Stimulated activated effector memory CD8-positive, alpha-beta T cell treated with anti-CD3 and anti-CD28 coated beads, Interleukin-12 subunit alpha, Interleukin-12 subunit beta, amount 100 ng/mL, for 72 hours (primary cell): Measurements from ENCODE around the gene HRC.
"Not testable (repeated sequence)": the region's sequence is repeated elsewhere in the genome, so short reads cannot be mapped to it uniquely, and the experiment has no call there.

ENCODE experiments used
- ATAC-seq: fragments of 150-1000 bp; cut with Tn5 transposase; 2 replicates; pipeline ENCODE4 v1.10.0; 2021
- DNase-seq, 2 donors: peaks; one replicate each; pipeline ENCODE4 v3.0.0; 2021 to 2022; ENCODE audit warnings: low spot score in 2 of 2
- H3K27ac Mint-ChIP-seq: one replicate; pipeline ENCODE4 v1.8.0; 2022; ENCODE audit warnings: mild to moderate bottlenecking, mixed read lengths
- H3K36me3 Mint-ChIP-seq: one replicate; pipeline ENCODE4 v1.8.0; 2022; ENCODE audit warnings: mild to moderate bottlenecking, mixed read lengths
- H3K4me1 Mint-ChIP-seq: one replicate; pipeline ENCODE4 v1.8.0; 2022; ENCODE audit warnings: mixed read lengths
- H3K4me3 Mint-ChIP-seq: one replicate; pipeline ENCODE4 v1.8.0; 2022; ENCODE audit warnings: mild to moderate bottlenecking, mixed read lengths
- H3K9me3 Mint-ChIP-seq: one replicate; pipeline ENCODE4 v1.8.0; 2022; ENCODE audit warnings: mixed read lengths

Gene HRC

DNA sequence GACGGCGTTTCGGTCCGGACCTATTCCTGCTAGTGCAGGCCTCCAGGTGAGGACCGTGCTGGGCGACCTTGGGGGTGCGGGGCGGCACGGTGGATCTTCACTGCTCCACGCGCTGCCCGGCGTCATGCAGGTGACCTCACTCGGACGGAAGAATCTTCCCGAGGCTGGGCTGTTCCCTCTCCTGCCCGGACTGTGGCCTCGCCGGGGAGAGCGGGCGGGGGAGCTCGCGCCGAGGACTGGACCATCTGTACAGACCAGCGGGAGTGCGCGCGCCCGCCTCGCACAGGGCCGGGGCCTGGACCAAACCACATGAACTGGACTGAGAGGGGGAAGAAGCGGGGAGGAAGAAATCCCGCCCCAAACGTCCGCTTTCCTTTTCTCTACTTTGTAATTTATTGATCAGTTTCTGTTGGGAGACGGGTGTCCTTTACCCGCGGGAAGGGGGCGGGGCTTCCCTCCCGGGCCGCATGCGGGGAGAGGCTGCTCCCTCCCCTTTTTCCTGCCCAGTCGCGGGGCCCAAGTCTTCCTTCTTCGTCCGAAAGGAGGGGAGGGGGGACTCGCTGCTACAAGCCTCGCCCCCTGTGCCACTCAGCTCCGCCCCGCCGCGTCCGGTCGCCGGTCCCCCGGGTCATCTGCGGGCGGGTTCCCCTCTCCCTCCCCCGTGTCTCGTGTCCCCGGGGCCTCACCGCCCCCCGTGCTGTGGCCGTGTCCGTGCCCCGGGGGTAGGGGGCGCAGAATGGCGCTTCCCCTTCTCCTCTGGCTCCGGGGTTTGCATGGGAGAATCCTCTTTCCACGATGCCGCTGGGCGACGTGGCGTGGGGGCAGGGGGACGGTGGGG lies 4.9 kb downstream of the HRC start:
- peak; percentile 40 for ATAC-seq
- H3K27ac Mint-ChIP-seq, result peak overlapping the region; percentile 79

DNA sequence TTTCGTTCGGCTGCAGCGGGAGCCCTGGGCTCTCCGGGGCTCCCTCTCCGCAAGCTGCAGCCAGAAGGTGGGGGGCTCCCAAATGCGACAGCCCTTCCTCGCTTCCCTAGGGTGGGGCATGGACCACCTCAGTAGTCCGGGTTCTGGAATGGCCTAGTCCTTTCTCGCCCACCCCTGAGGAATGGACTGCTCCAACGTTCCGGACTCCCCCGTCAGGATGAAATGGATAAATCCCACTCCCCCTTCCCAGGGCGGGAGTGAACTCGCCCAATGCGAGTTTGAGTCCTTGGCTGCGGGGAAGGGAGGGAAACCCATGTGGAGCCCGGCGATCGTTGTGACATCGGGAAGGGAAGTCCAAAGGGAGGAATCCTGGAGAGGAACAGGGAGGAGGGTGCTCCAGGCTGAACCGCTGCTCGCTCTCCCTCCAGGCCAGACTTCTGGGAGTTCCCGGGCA lies 5.5 kb downstream of the HRC start:
- Mint-ChIP-seq H3K4me3 (peak overlapping the region; percentile 77), H3K4me1 (peaks cover 51% of the 10 kb centered on the region), H3K9me3 (peaks cover 5% of the 10 kb centered on the region), H3K27ac (peak overlapping the region; percentile 79), H3K36me3 (no peaks in the 10 kb centered on the region)
- no peak for ATAC-seq
- DNase-seq, result no peak

More for the DNA sequence above, 4.9 kb downstream of the HRC start:
- Mint-ChIP-seq H3K36me3 (no peaks in the 10 kb centered on the region), H3K4me1 (peaks cover 50% of the 10 kb centered on the region), H3K4me3 (peak overlapping the region; percentile 77), H3K9me3 (peaks cover 5% of the 10 kb centered on the region)
- DNase-seq, result peak in 1 of 2 donors; percentile 73

DNA sequence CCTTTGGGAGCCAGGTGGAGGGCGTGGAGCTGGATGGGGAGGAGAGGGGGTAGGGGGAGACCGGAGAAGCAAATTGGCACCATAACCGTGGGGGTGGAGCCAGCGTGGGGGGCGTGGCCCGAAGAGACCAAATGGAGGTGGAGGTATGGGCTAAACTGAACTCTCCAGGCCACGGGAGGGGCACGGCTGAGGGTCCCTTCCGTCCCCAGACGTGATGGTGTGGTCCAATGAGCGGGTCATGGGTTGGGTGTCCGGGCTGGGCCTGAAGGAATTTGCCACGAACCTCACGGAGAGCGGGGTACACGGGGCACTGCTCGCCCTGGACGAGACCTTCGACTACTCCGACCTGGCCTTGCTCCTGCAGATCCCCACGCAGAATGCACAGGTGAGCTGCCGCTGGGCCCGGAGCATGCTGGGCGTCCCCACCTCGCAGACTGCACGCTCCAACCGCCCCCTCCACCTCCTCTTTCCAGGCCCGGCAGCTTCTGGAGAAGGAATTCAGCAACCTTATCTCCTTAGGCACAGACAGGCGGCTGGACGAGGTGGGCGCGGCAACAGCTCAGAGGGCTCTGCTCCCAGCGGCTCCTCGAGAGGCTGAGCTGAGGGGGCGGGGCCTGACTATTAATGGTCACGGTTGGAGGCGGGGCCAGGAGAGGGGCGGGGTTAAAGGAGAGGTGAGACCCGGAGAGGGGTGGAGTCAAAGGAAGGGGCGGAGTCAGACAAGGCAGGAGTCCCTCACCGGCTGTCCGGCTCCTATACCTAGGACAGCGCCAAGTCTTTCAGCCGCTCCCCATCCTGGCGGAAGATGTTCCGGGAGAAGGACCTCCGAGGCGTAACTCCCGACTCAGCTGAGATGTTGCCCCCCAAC lies 6.2 kb downstream of the HRC start:
- Mint-ChIP-seq H3K4me3 (peak overlapping the region; percentile 77), H3K27ac (no peak overlapping the region), H3K4me1 (peaks cover 48% of the 10 kb centered on the region), H3K36me3 (no peaks in the 10 kb centered on the region), H3K9me3 (peaks cover 5% of the 10 kb centered on the region)
- ATAC-seq (peak; percentile 33), DNase-seq (peak; percentile 67 to 89)

DNA sequence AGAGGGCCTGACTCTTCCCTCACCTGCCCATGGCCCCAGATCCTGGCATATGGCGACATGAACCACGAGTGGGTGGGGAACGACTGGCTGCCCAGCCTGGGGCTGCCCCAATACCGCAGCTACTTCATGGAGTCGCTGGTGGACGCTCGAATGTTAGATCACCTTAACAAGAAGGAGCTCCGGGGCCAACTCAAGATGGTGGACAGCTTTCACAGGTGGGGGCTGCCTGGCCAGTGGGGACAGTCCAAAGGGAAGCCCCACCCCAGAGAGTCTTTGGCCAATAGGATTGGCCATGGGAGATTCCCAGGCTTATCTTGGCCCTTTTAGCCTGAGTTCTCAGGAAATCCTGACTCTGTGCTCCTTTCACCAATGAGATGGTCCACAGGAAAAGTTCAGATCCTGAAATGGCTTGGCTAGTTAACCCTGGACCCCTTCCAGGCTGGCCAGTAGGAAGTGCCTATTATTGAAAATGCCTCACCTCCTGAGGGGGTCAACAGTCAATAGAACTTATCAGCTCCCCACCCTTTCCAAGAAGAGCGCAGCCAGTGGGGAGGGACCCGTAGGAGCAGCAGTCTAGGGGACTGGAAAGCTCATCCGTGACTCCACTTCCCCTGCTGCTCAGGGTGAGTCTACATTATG lies 7.0 kb downstream of the HRC start:
- Mint-ChIP-seq H3K9me3 (peaks cover 2% of the 10 kb centered on the region), H3K4me3 (peak overlapping the region; percentile 77), H3K36me3 (peaks cover 3% of the 10 kb centered on the region), H3K4me1 (peaks cover 45% of the 10 kb centered on the region), H3K27ac (no peak overlapping the region)
- ATAC-seq, result no peak
- no peak for DNase-seq

DNA sequence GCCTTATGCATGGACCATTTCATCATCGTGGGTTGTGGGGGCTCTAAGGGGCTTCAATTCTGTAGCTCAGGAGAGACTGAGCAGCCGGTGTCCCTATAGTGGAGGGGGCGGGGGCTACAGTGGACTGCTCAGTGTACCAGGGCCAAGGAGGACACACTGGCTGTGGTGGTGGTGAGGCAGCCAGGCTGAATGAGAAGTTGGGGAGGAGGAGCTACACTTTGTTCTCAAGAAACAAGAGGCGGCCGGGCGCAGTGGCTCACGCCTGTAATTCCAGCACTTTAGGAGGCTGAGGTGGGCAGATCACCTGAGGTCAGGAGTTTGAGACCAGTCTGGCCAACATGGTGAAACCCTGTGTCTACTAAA lies 8.8 kb downstream of the HRC start:
- not testable (repeated sequence) for ATAC-seq, DNase-seq, H3K27ac Mint-ChIP-seq, H3K9me3 Mint-ChIP-seq, H3K36me3 Mint-ChIP-seq
- H3K4me1 Mint-ChIP-seq, result peaks cover 47% of the 10 kb centered on the region
- peak overlapping the region; percentile 58 for H3K4me3 Mint-ChIP-seq

DNA sequence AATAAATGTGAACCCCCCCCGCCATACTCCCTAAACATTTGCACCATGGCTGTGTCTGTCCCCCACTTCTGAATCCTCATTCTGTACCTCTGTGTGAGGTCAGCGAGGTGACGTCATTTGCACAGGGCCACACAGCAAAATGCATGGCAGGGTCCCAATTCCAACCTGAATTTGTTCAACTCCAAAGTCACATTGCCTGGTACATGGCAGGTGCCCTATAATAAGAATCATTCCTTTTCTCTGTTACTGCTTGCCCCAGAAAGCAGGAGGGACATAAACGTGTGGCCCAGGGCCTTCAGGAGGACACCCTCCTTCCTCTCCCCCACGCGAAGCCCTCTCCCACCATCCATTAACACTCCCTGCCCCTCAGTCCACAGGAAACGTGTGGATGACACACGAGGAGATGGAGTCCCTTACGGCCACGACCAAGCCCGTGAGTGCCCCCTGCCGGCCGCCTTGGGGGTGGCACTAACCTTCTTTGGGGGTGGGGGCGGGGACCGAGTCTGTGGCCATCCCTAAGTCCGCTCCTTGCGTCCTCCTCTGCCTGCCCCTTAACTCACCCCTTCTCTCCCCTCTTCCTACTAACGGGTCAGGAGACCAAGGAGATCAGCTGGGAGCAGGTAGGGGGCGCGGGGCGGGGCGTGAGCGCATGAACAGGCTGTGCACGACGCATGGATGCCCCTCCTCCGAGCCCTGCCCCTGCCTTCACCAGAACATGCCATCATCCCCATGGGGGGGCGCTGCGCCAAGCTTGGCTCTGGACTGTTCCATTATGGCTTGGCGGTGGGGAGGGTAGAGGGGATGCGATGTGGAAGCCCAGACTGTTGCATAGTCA lies 9.4 kb downstream of the HRC start:
- Mint-ChIP-seq H3K4me3 (peak overlapping the region; percentile 58), H3K4me1 (peaks cover 46% of the 10 kb centered on the region), H3K27ac (peak overlapping the region; percentile 72), H3K9me3 (no peaks in the 10 kb centered on the region), H3K36me3 (peaks cover 7% of the 10 kb centered on the region)
- ATAC-seq (peak; percentile 72), DNase-seq (peak; percentile 80 to 91)

DNA sequence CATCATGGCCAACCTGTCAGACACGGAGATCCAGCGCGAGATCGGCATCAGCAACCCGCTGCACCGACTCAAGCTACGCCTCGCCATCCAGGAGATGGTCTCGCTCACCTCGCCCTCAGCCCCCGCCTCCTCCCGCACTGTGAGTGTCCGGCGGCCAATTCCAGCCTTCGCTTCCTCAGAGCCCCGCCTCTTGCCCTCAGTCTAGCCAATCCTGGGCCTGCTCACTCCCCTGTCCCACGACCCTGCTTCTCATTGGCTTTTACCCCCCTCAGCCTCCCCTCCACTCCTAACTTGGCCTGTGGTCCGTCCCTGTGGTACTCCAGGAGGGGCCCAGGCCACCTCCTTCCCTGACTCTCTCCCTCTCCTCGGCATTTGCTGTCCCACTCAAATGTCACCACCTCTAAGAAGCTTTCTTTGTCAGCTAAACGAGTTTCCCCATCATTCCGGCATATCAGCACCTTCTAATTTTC lies 12.3 kb downstream of the HRC start:
- Mint-ChIP-seq H3K36me3 (peaks cover 7% of the 10 kb centered on the region), H3K4me1 (peaks cover 22% of the 10 kb centered on the region), H3K9me3 (no peaks in the 10 kb centered on the region), H3K4me3 (peak overlapping the region; percentile 75), H3K27ac (peak overlapping the region; percentile 23)
- peak; percentile 90 for ATAC-seq
- DNase-seq, result peak; percentile 46 to 78

DNA sequence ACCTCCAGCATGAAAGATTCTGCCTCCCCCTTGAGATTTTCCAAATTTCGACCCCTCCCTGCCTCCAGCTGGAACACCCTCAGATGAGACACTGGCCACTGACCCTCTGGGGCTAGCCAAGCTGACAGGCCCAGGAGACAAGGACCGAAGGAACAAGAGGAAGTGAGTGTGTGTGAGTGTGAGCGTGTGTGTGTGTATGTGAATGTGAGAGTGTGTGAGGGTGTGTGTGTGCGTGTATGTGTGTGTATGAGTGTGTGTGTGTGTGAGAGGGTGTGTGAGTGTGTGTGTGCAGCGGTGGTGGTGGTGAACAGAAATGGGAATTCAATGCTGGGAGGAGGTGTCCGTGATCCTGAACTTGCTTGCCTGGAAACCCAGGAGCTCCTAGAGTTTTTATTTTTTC lies 13.8 kb downstream of the HRC start:
- no peak for ATAC-seq
- Mint-ChIP-seq H3K27ac (no peak overlapping the region), H3K9me3 (no peaks in the 10 kb centered on the region)

DNA sequence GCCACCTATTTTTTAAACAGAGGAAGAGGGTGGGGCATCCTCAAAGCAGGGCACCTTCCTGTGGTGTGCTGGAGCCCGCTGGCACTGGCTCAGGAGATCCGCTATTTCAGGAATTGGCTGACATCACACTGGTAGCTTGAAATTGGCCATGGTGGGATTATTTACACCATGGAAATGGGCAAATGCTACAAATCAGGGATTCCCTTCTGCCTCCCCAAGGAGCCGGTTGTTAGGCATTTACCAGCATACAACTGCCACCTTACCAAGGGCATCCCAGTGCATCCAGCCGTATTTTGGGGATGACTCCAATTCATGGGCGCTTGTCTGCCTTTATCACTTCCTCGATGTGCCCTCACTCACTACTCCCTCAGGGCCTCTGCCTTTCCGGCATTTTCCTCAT lies 14.2 kb downstream of the HRC start:
- no peak overlapping the region for H3K4me3 Mint-ChIP-seq
- peaks cover 7% of the 10 kb centered on the region for H3K36me3 Mint-ChIP-seq
- H3K9me3 Mint-ChIP-seq, result no peaks in the 10 kb centered on the region
- H3K27ac Mint-ChIP-seq, result no peak overlapping the region
- DNase-seq (no peak), ATAC-seq (no peak)
- peaks cover 17% of the 10 kb centered on the region for H3K4me1 Mint-ChIP-seq

More for the DNA sequence above, 13.8 kb downstream of the HRC start:
- H3K4me1 Mint-ChIP-seq, result peaks cover 21% of the 10 kb centered on the region
- H3K36me3 Mint-ChIP-seq, result peaks cover 7% of the 10 kb centered on the region
- H3K4me3 Mint-ChIP-seq, result no peak overlapping the region
- DNase-seq, result no peak

DNA sequence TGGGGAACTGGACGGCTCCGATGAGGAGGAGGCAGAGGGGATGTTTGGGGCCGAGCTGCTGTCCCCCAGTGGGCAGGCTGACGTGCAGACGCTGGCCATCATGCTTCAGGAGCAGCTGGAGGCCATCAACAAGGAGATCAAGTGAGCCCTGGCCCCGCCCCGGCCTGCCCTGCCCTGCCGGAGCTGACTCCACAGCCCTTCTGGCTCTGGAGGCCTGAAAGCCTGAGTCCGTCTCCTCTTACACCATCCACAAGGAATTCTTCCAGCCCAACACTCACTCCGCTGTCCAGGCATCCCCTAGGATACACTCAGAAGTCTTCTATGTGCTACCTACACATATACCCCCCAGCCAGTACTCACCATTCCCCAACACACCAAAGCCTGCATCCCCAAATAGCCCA lies 18.4 kb downstream of the HRC start:
- Mint-ChIP-seq H3K36me3 (peaks cover 6% of the 10 kb centered on the region), H3K4me1 (peaks cover 24% of the 10 kb centered on the region), H3K9me3 (no peaks in the 10 kb centered on the region), H3K4me3 (no peak overlapping the region), H3K27ac (no peak overlapping the region)
- DNase-seq, result no peak
- ATAC-seq, result no peak

DNA sequence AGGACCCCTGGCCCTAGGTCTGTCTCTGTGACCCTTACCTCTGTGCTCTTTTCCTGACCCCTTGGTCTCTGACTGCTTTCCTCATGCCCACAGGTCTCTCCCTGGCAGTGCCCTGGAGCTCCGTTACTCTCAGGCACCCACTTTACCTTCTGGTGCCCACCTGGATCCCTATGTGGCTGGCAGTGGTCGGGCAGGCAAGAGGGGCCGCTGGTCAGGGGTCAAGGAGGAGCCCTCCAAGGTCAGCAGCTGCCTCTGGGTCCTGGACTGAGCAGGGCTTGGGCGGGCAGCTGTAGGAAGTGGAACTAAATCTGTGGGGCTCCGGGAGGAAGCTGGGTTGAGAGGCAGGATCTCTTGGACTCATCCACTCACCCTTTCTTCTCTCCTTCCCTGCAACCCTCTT lies 19.5 kb downstream of the HRC start:
- Mint-ChIP-seq H3K36me3 (peaks cover 6% of the 10 kb centered on the region), H3K4me1 (peaks cover 24% of the 10 kb centered on the region), H3K9me3 (no peaks in the 10 kb centered on the region), H3K27ac (no peak overlapping the region), H3K4me3 (no peak overlapping the region)
- DNase-seq (no peak), ATAC-seq (no peak)

DNA sequence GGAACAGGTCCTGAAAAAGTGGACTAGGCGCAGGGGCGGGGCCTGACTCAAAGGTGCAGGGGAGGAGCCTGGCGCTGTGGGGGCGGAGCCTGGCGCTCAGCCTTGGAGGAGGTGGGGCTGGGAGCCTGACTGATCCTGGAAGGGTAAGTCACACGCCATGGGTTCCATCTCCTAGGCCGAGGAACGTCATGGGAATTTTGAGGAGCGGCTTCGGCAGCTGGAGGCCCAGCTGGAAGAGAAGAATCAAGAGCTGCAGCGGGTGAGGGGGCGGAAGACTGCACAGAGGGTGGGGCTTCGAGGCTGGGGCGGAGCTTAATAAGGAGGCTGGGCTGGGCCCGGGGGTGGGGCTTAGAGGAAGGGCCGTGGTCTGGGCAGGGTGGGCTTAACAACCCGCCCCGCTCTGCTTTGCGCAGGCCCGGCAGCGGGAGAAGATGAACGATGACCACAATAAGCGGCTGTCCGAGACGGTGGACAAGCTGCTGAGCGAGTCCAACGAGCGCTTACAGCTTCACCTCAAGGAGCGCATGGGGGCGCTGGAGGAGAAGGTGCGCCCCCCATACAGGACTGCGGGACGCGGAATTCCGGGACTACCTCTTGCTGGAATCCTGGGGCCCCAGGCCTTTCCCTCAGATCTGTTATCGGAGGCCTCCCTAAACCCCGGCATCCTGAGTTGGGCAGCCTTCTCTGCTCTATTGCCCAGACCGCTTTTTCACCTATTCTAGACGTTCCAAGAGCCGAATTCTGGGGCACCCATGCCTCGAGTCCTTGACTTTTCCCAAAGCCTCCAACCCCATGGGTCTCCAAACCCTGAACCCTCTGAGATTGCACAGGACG lies 21.4 kb downstream of the HRC start:
- Mint-ChIP-seq H3K27ac (no peak overlapping the region), H3K9me3 (no peaks in the 10 kb centered on the region), H3K36me3 (peaks cover 6% of the 10 kb centered on the region), H3K4me1 (peaks cover 29% of the 10 kb centered on the region), H3K4me3 (peak overlapping the region; percentile 65)
- DNase-seq, result peak in 1 of 2 donors; percentile 72
- ATAC-seq, result peak; percentile 74

DNA sequence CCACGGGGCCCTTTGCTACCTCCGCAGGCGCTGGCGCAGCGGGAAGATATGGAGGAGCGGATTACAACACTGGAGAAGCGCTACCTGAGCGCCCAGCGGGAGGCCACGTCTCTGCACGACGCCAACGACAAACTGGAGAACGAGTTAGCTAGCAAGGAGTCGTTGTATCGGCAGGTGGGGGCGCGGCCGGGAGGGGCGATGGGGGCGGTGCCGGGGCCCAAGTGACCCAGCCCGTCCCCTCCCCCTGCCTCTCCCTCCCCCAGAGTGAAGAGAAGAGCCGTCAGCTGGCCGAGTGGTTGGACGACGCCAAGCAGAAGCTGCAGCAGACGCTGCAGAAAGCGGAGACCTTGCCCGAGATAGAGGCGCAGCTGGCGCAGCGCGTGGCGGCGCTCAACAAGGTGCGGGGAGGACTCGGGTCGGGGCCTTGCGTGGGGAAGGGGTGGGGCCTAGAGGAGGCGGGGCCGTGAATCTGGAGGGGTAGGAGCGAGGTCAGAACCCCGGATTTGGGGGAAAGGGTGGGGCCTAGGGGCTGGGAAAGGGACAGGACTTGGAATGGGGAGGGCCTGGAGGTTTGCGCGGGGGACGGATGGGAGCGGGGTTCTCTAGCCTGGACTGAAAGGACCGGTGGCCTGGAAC lies 22.1 kb downstream of the HRC start:
- peak; percentile 47 for ATAC-seq
- Mint-ChIP-seq H3K27ac (no peak overlapping the region), H3K36me3 (peaks cover 10% of the 10 kb centered on the region), H3K4me3 (peak overlapping the region; percentile 65), H3K9me3 (no peaks in the 10 kb centered on the region), H3K4me1 (peaks cover 36% of the 10 kb centered on the region)
- DNase-seq, result no peak
